Upper lobe of left lung (tissue), 6 donors: ENCODE measurements around the gene DIPK1A. TPM values are rescaled to one million over a fixed set of nuclear protein-coding genes. Genes with fewer than 3 reads are reported as not detected.
A peak's percentile ranks its signal among the peaks of the same experiment; 100 is the strongest.

ENCODE experiments used
- ATAC-seq, 2 donors: fragments of 200-7000 bp; cut with Tn5 transposase; one replicate each; pipeline ENCODE4 v1.9.1; 2022; ENCODE audit warnings: mild to moderate bottlenecking in 2 of 2, moderate library complexity in 2 of 2; ENCODE audit not compliant: low FRiP score in 2 of 2
- DNase-seq, 2 donors: peaks; one replicate each; pipeline ENCODE4 v3.0.0-alpha.2; 2019 to 2020
- H3K27ac ChIP-seq, 4 donors: fragments of 200-600 bp; sonication (generic); one replicate each; pipeline ENCODE4 v1.5.1; 2016 to 2019
- H3K27me3 ChIP-seq, 4 donors: fragments of 200-600 bp; sonication (generic); one replicate each; pipeline ENCODE4 v1.5.1; 2017 to 2019
- H3K36me3 ChIP-seq, 4 donors: fragments of 200-600 bp; sonication (generic); one replicate each; pipeline ENCODE4 v1.5.1; 2016 to 2019
- H3K4me1 ChIP-seq, 4 donors: fragments of 200-600 bp; sonication (generic); one replicate each; pipeline ENCODE4 v1.5.1; 2018 to 2019
- H3K4me3 ChIP-seq, 4 donors: fragments of 200-600 bp; sonication (generic); one replicate each; pipeline ENCODE4 v1.5.1; 2017 to 2019; ENCODE audit warnings: mild to moderate bottlenecking in 2 of 4, moderate library complexity in 1 of 4
- H3K9me3 ChIP-seq, 4 donors: fragments of 200-600 bp; sonication (generic); one replicate each; pipeline ENCODE4 v1.5.1; 2018 to 2019
- EP300 ChIP-seq, 4 donors: sonication (generic); formaldehyde crosslinking; IDR thresholded peaks; one replicate each; pipeline ENCODE4 v1.5.1; 2017; ENCODE audit warnings: antibody characterized with exemption in 4 of 4, control low read depth in 2 of 4
- POLR2A ChIP-seq, 4 donors: fragments of 450-650 bp; IDR thresholded peaks; one replicate each; pipeline ENCODE4 v1.5.1; 2016 to 2017; ENCODE audit warnings: antibody characterized with exemption in 4 of 4, mild to moderate bottlenecking in 2 of 4
- POLR2AphosphoS5 ChIP-seq, 2 donors: sonication (generic); formaldehyde crosslinking; IDR thresholded peaks; one replicate each; pipeline ENCODE4 v1.5.1; 2017; ENCODE audit warnings: antibody characterized with exemption in 2 of 2
- WGBS, 2 donors: methylation state at CpG; one replicate each; pipeline ENCODE4 v1.1.5; 2017 to 2018; 5-methylcytosine and 5-hydroxymethylcytosine counted together
- total RNA-seq, 6 donors: library from RNA; depleted of rRNA in 4 of 6; stranded (reverse); fragments of >200 nt in 4 of 6; gene quantifications; one replicate each; pipeline versions ENCODE4 v1.1.0 to v1.2.1, GENCODE V29; 2016 to 2021
- TF ChIP-seq, protein P1 (sequence below), 6 experiments: fragments of 450-650 bp in 4 of 6; fragments of 200-600 bp in 2 of 6; sonication (generic) in 2 of 6; IDR thresholded peaks; one replicate each; pipeline ENCODE4 v1.5.1; 2016 to 2019; ENCODE audit warnings: antibody characterized with exemption in 6 of 6
- donor health status: DM: no; HTN: no; CAD: no; lungs with moderate emphysema.
- donor health status: DM: no; HTN: yes; CAD: no; lungs with severe emphysema.

DIPK1A gene
- total RNA-seq, 6 donors from 2014 or later: 2.8 to 15.2 (median 4.4) TPM

GRCh38 chr1:92879316-92879968 is 81.8 kb downstream of the DIPK1A start:
- 77 to 81% methylated on average over 4 of the region's 4 CpGs for WGBS, 2 donors
- ATAC-seq (no peak), DNase-seq (no peak)
- Histone ChIP-seq H3K27me3 (no peaks in the 10 kb centered on the region), H3K27ac (no peak overlapping the region), H3K36me3 (no peaks in the 10 kb centered on the region), H3K4me1 (peaks cover 0 to 2% (median 1%) of the 10 kb centered on the region in 4 donors), H3K4me3 (no peak overlapping the region), H3K9me3 (no peaks in the 10 kb centered on the region)
- TF ChIP-seq, protein P1, sequence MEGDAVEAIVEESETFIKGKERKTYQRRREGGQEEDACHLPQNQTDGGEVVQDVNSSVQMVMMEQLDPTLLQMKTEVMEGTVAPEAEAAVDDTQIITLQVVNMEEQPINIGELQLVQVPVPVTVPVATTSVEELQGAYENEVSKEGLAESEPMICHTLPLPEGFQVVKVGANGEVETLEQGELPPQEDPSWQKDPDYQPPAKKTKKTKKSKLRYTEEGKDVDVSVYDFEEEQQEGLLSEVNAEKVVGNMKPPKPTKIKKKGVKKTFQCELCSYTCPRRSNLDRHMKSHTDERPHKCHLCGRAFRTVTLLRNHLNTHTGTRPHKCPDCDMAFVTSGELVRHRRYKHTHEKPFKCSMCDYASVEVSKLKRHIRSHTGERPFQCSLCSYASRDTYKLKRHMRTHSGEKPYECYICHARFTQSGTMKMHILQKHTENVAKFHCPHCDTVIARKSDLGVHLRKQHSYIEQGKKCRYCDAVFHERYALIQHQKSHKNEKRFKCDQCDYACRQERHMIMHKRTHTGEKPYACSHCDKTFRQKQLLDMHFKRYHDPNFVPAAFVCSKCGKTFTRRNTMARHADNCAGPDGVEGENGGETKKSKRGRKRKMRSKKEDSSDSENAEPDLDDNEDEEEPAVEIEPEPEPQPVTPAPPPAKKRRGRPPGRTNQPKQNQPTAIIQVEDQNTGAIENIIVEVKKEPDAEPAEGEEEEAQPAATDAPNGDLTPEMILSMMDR (IDR thresholded peaks at IDR 0.05): no peak
- TF ChIP-seq POLR2A (IDR thresholded peaks at IDR 0.05) (no peak), EP300 (IDR thresholded peaks at IDR 0.05) (no peak), POLR2AphosphoS5 (IDR thresholded peaks at IDR 0.05) (no peak)

GRCh38 chr1:92877792-92878191 is 83.5 kb downstream of the DIPK1A start:
- H3K9me3 ChIP-seq: no peaks in the 10 kb centered on the region
- TF ChIP-seq POLR2AphosphoS5 (IDR thresholded peaks at IDR 0.05): no peak
- no peak for TF ChIP-seq EP300 (IDR thresholded peaks at IDR 0.05)
- no peak for TF ChIP-seq POLR2A (IDR thresholded peaks at IDR 0.05)
- TF ChIP-seq, protein P1 (IDR thresholded peaks at IDR 0.05): no peak
- H3K27ac ChIP-seq: peak overlapping the region in 1 of 4 donors; percentile 40
- no peaks in the 10 kb centered on the region for H3K27me3 ChIP-seq
- H3K4me1 ChIP-seq: peaks cover 0 to 2% (median 1%) of the 10 kb centered on the region in 4 donors
- ATAC-seq: no peak
- WGBS, 2 donors: 71 to 76% methylated on average over 4 of the region's 4 CpGs
- H3K4me3 ChIP-seq: no peak overlapping the region
- no peak for DNase-seq
- no peaks in the 10 kb centered on the region for H3K36me3 ChIP-seq

DNA sequence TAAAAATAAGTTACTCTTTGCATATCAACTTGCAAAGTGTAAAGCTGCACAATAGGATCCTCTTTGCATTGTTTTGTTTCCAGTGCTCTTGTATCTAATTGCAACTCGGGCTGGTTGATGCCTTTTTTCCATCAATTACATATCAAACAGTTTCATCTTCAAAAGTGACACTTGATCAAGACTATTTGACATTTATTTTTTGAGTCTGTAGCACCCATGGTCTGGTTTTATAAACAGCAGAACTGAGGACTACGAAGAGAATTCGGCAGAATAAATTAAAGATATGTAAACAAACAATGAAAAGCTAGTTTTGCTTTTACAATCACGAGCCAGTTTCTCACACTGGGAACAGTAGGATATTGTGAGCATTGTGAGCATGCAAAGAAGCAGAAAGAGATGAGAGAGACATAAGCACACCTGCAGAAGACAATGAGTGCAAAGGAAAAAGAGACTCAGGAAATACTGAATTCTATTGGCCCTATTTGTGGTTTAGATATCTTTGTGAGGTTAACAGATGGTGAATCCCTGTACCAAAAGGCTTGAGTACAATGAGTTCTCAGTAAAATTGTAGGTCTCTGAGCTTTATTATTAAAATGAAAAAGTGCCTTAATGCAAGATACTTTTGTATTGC is 84.1 kb downstream of the DIPK1A start:
- peaks cover 0 to 2% (median 0%) of the 10 kb centered on the region in 4 donors for H3K4me1 ChIP-seq
- ATAC-seq (no peak), DNase-seq (no peak)
- TF ChIP-seq POLR2AphosphoS5 (IDR thresholded peaks at IDR 0.05) (no peak), EP300 (IDR thresholded peaks at IDR 0.05) (no peak), POLR2A (IDR thresholded peaks at IDR 0.05) (no peak)
- TF ChIP-seq, protein P1 (IDR thresholded peaks at IDR 0.05): no peak
- H3K4me3 ChIP-seq: peak overlapping the region in 1 of 4 donors; percentile 4
- 44 to 46% methylated on average over 4 of the region's 4 CpGs for WGBS, 2 donors
- no peaks in the 10 kb centered on the region for H3K27me3 ChIP-seq
- no peak overlapping the region for H3K27ac ChIP-seq
- H3K9me3 ChIP-seq: no peaks in the 10 kb centered on the region
- no peaks in the 10 kb centered on the region for H3K36me3 ChIP-seq

- Histone ChIP-seq H3K27me3 (no peaks in the 10 kb centered on the region), H3K9me3 (no peaks in the 10 kb centered on the region), H3K27ac (no peak overlapping the region), H3K4me1 (peaks cover 0 to 2% (median 0%) of the 10 kb centered on the region in 4 donors), H3K4me3 (no peak overlapping the region), H3K36me3 (no peaks in the 10 kb centered on the region)
- ATAC-seq (no peak), DNase-seq (no peak)
- 91 to 96% methylated on average over 4 of the region's 4 CpGs for WGBS, 2 donors
- TF ChIP-seq EP300 (IDR thresholded peaks at IDR 0.05): no peak
- no peak for TF ChIP-seq POLR2AphosphoS5 (IDR thresholded peaks at IDR 0.05)
- TF ChIP-seq, protein P1 (IDR thresholded peaks at IDR 0.05): no peak
- TF ChIP-seq POLR2A (IDR thresholded peaks at IDR 0.05): no peak
Measured at GRCh38 chr1:92876351-92876750, 84.9 kb downstream of the DIPK1A start.
